ENCODE results near the gene ERC1. TPM values are rescaled to one million over a fixed set of nuclear protein-coding genes. Genes with fewer than 3 reads are reported as not detected.
A peak's percentile ranks its signal among the peaks of the same experiment; 100 is the strongest.

The ERC1 gene
- total RNA-seq, 2 donors from 2014 or later = 26.9 to 41.9 TPM

- TF ChIP-seq, protein P1, sequence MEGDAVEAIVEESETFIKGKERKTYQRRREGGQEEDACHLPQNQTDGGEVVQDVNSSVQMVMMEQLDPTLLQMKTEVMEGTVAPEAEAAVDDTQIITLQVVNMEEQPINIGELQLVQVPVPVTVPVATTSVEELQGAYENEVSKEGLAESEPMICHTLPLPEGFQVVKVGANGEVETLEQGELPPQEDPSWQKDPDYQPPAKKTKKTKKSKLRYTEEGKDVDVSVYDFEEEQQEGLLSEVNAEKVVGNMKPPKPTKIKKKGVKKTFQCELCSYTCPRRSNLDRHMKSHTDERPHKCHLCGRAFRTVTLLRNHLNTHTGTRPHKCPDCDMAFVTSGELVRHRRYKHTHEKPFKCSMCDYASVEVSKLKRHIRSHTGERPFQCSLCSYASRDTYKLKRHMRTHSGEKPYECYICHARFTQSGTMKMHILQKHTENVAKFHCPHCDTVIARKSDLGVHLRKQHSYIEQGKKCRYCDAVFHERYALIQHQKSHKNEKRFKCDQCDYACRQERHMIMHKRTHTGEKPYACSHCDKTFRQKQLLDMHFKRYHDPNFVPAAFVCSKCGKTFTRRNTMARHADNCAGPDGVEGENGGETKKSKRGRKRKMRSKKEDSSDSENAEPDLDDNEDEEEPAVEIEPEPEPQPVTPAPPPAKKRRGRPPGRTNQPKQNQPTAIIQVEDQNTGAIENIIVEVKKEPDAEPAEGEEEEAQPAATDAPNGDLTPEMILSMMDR (IDR thresholded peaks at IDR 0.05) = no peak
- H3K27me3 ChIP-seq = no peaks in the 10 kb centered on the region
- no peaks in the 10 kb centered on the region for H3K4me1 ChIP-seq
- DNase-seq = no peak
- no peak overlapping the region for H3K27ac ChIP-seq
- H3K36me3 ChIP-seq = no peaks in the 10 kb centered on the region
- no peak overlapping the region for H3K9ac ChIP-seq (ENCODE audit: low read depth in 2 of 2, low read length in 2 of 2)
- H3K9me3 ChIP-seq = no peaks in the 10 kb centered on the region
- intact Hi-C loops (cut with DNase I) = no loop called here
- no peak overlapping the region for H3K4me3 ChIP-seq
Observed at GRCh38 chr12:1199700-1200099, 208.7 kb downstream of the ERC1 start.

DNA sequence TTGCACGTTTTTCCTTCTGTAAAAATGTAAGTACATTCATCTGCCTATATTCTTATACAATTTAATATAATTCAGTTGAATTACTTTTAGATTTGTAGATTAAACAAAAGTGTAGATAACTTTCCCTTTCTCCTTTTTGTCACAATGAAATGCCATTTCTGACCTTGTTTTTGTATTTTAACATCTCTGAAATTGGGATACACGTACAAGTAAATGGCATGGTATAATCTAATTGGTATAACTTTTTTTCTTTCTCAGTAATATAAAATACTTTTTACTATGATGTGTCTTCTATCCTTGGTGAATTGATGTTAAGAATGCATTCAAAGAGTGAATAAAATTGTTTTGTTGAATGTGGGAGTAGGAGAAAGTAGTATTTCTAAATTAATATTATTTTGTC lies 210.0 kb downstream of the ERC1 start:
- TF ChIP-seq, protein P1 (IDR thresholded peaks at IDR 0.05) = no peak
- no peak for DNase-seq
- H3K27me3 ChIP-seq = no peaks in the 10 kb centered on the region
- no peak overlapping the region for H3K27ac ChIP-seq
- H3K4me1 ChIP-seq = no peaks in the 10 kb centered on the region
- H3K9me3 ChIP-seq = no peaks in the 10 kb centered on the region
- no peak overlapping the region for H3K4me3 ChIP-seq
- H3K36me3 ChIP-seq = no peaks in the 10 kb centered on the region
- no peak overlapping the region for H3K9ac ChIP-seq (ENCODE audit: low read depth in 2 of 2, low read length in 2 of 2)
- intact Hi-C loops (cut with DNase I) = no loop called here

- H3K9ac ChIP-seq (ENCODE audit: low read depth in 2 of 2, low read length in 2 of 2) = no peak overlapping the region
- TF ChIP-seq, protein P1 (IDR thresholded peaks at IDR 0.05) = no peak
- no peaks in the 10 kb centered on the region for H3K9me3 ChIP-seq
- intact Hi-C loops (cut with DNase I) = no loop called here
- no peak overlapping the region for H3K27ac ChIP-seq
- DNase-seq = no peak
- no peaks in the 10 kb centered on the region for H3K36me3 ChIP-seq
- no peaks in the 10 kb centered on the region for H3K27me3 ChIP-seq
- no peak overlapping the region for H3K4me3 ChIP-seq
- no peaks in the 10 kb centered on the region for H3K4me1 ChIP-seq
Observed at GRCh38 chr12:1201886-1202285, 210.9 kb downstream of the ERC1 start.

DNA sequence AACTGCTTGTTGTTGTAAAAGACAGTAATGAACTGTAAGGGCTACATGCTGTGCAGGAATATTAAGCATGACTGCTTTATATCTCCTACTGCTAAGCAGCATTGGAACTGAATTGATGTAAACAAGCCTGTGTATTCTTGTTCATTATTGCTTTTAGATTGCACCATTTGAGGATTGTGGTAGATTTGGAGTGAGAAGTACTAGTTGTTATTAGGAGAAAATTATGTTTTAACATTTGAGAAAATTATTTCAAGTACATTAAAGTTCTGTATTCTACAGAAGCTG lies 212.7 kb downstream of the ERC1 start:
- TF ChIP-seq, protein P1 (IDR thresholded peaks at IDR 0.05) = no peak
- H3K4me3 ChIP-seq = no peak overlapping the region
- no peak overlapping the region for H3K27ac ChIP-seq
- no peaks in the 10 kb centered on the region for H3K36me3 ChIP-seq
- H3K9me3 ChIP-seq = no peaks in the 10 kb centered on the region
- no peaks in the 10 kb centered on the region for H3K4me1 ChIP-seq
- no peak for DNase-seq
- intact Hi-C loops (cut with DNase I) = no loop called here
- H3K27me3 ChIP-seq = no peaks in the 10 kb centered on the region
- H3K9ac ChIP-seq (ENCODE audit: low read depth in 2 of 2, low read length in 2 of 2) = no peak overlapping the region

DNA sequence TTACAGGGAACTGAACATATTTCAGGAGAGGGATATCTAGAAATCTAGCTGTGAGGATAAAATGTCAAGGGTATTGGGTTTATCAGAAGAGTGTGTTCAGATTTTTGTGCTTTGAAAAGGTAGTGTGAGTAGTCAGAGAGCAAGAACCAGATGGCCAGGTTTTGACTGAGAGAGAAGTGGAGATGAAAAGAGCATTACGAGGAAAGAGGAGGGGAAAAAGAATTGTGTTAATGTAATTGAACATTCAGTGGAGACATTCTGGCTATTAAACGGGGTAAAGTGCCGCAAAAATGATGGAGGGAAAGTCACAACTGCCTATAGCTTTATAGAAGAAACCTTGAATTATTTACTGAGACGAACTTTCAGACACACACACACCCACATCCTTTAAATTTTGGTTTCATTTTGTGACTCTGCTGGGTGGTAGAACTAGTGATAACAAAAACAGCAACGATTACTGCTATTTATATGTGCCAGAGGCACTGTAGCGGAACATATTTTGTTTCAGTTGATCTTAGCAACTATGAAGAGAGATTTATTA lies 213.6 kb downstream of the ERC1 start:
- H3K9ac ChIP-seq (ENCODE audit: low read depth in 2 of 2, low read length in 2 of 2) = peak overlapping the region; percentile 37

More for the DNA sequence above, 213.6 kb downstream of the ERC1 start:
- Histone ChIP-seq H3K9me3 (no peaks in the 10 kb centered on the region), H3K27me3 (no peaks in the 10 kb centered on the region), H3K27ac (peak overlapping the region; percentile 37), H3K4me1 (no peaks in the 10 kb centered on the region), H3K36me3 (no peaks in the 10 kb centered on the region), H3K4me3 (peak overlapping the region; percentile 10)
- DNase-seq = no peak
- TF ChIP-seq, protein P1 (IDR thresholded peaks at IDR 0.05) = no peak
- intact Hi-C loops (cut with DNase I) = no loop called here

Measured in colonic mucosa (tissue), 4 donors.